ENCODE results near the gene COA8.
"Not testable (repeated sequence)": the region's sequence is repeated elsewhere in the genome, so short reads cannot be mapped to it uniquely, and the experiment has no call there.

The COA8 gene

GRCh38 chr14:103574707-103575285, 12.0 kb downstream of the COA8 start:
- DNase-seq (ENCODE audit: low read depth) = no peak

- no peak for DNase-seq (ENCODE audit: low read depth)
Observed at GRCh38 chr14:103576371-103577024, 13.7 kb downstream of the COA8 start.

GRCh38 chr14:103578401-103579075, 15.8 kb downstream of the COA8 start:
- no peak for DNase-seq (ENCODE audit: low read depth)

GRCh38 chr14:103581206-103581605, 18.4 kb downstream of the COA8 start:
- no peak for DNase-seq (ENCODE audit: low read depth)

- no peak for DNase-seq (ENCODE audit: low read depth)
Observed at GRCh38 chr14:103581954-103582703, 19.4 kb downstream of the COA8 start.

- no peak for DNase-seq (ENCODE audit: low read depth)
Observed at GRCh38 chr14:103584326-103584915, 21.7 kb downstream of the COA8 start.

GRCh38 chr14:103593577-103593976, 30.8 kb downstream of the COA8 start:
- DNase-seq (ENCODE audit: low read depth) = no peak

- no peak for DNase-seq (ENCODE audit: low read depth)
Observed at GRCh38 chr14:103594265-103594664, 31.5 kb downstream of the COA8 start.

GRCh38 chr14:103597623-103598377, 35.0 kb downstream of the COA8 start:
- DNase-seq (ENCODE audit: low read depth) = no peak

GRCh38 chr14:103600503-103600902, 37.7 kb downstream of the COA8 start:
- no peak for DNase-seq (ENCODE audit: low read depth)

GRCh38 chr14:103604620-103605019, 41.9 kb downstream of the COA8 start:
- DNase-seq (ENCODE audit: low read depth) = no peak

GRCh38 chr14:103606963-103607668, 44.4 kb downstream of the COA8 start:
- peak; percentile 20 for DNase-seq (ENCODE audit: low read depth)

GRCh38 chr14:103607822-103608221, 45.1 kb downstream of the COA8 start:
- no peak for DNase-seq (ENCODE audit: low read depth)

- DNase-seq (ENCODE audit: low read depth) = not testable (repeated sequence)
Observed at GRCh38 chr14:103609081-103609480, 46.3 kb downstream of the COA8 start.

- DNase-seq (ENCODE audit: low read depth) = no peak
Observed at GRCh38 chr14:103611215-103611614, 48.5 kb downstream of the COA8 start.

GRCh38 chr14:103613517-103613916, 50.8 kb downstream of the COA8 start:
- no peak for DNase-seq (ENCODE audit: low read depth)

- DNase-seq (ENCODE audit: low read depth) = no peak
Observed at GRCh38 chr14:103616635-103617300, 54.0 kb downstream of the COA8 start.

GRCh38 chr14:103619057-103619456, 56.3 kb downstream of the COA8 start:
- DNase-seq (ENCODE audit: low read depth) = no peak

GRCh38 chr14:103621860-103622259, 59.1 kb downstream of the COA8 start:
- no peak for DNase-seq (ENCODE audit: low read depth)

GRCh38 chr14:103623308-103623707, 60.5 kb downstream of the COA8 start:
- no peak for DNase-seq (ENCODE audit: low read depth)
